HUES6 (cell line): ENCODE results near the gene C11orf54.

Experiments
- H3K27ac ChIP-seq: 2 replicates; pipeline ENCODE4 v1.7.0; 2013; ENCODE audit warnings: low read depth, mild to moderate bottlenecking, low read length, inconsistent platforms
- H3K27me3 ChIP-seq: 2 replicates; pipeline ENCODE4 v1.6.1; 2013; ENCODE audit warnings: low read length; ENCODE audit not compliant: control insufficient read depth, insufficient read depth
- H3K36me3 ChIP-seq: 2 replicates; pipeline ENCODE4 v1.6.1; 2013; ENCODE audit warnings: low read length; ENCODE audit not compliant: control insufficient read depth, insufficient read depth
- H3K4me1 ChIP-seq: 2 replicates; pipeline ENCODE4 v1.6.1; 2013; ENCODE audit warnings: low read length; ENCODE audit not compliant: control insufficient read depth, insufficient read depth
- H3K4me3 ChIP-seq: 2 replicates; pipeline ENCODE4 v1.5.1; 2013; ENCODE audit warnings: low read depth, low read length
- H3K9ac ChIP-seq: one replicate; pipeline ENCODE4 v1.6.1; 2013; ENCODE audit warnings: mild to moderate bottlenecking, low read length
- H3K9me3 ChIP-seq: 2 replicates; pipeline ENCODE4 v1.6.1; 2013; ENCODE audit warnings: low read depth, low read length; ENCODE audit not compliant: control insufficient read depth, insufficient read depth

C11orf54 gene

DNA sequence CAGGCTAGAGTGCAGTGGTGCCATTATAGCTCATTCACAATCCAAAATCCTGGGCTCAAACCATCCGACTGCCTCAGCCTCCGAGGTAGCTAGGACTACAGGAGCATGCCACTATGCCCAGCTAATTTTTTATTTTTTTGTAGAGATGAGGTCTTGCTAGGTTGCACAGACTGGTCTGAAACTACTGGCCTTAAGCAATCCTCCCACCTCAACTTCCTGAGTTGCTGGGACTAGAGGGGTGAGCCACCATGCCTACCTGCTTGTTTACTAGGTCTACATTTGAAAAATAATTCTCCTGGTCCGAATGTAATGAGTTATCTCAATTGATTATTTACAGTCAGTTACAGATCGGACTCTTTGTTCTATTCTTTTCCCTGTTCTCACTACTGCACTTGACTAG, 22.2 kb upstream of the C11orf54 start:
- no peaks in the 10 kb centered on the region for H3K9me3 ChIP-seq
- no peak overlapping the region for H3K9ac ChIP-seq
- H3K4me3 ChIP-seq = no peak overlapping the region
- peaks cover 68% of the 10 kb centered on the region for H3K36me3 ChIP-seq
- H3K27ac ChIP-seq = no peak overlapping the region
- peaks cover 9% of the 10 kb centered on the region; the same call in 1 of the 2 replicates for H3K4me1 ChIP-seq
- no peaks in the 10 kb centered on the region for H3K27me3 ChIP-seq

DNA sequence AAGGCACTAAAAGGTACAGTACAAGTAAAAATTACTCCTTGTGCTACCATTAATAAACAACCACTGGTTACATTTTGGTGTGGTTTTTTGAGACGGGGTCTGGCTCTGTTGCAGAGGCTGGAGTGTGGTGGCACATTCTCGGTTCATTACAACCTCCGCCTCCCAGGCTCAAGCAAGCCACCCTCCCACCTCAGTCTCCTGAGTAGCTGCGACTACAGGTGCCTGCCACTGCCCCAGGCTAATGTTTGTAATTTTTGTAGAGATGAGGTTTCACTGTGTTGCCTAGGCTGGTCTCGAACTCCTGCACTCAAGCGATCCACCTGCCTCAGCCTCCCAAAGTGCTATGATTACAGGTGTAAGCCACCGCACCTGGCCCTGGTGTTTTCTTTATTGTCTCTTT, 20.9 kb upstream of the C11orf54 start:
- Histone ChIP-seq H3K27me3 (no peaks in the 10 kb centered on the region), H3K36me3 (peaks cover 64% of the 10 kb centered on the region), H3K4me1 (peaks cover under 1% of the 10 kb centered on the region; the same call in 1 of the 2 replicates), H3K4me3 (no peak overlapping the region), H3K9me3 (no peaks in the 10 kb centered on the region), H3K27ac (no peak overlapping the region), H3K9ac (no peak overlapping the region)

DNA sequence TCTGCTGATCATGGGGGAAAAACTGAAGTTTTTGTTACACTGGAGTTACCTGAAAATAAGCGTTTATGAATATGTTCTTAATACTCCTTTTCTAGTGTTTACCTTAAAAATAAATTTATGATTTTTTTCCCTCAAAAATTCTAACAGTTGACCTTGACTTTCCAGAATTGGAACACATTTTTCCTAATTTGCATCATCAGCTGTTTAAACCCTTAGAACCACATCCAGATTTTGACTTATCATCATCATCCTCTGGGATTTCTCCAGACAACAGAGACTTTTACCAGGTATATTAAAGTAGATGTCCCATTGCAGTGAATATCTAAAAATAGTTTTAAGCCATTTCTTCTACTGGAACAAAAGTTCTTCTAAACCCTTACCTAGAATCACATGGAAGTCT, 17.4 kb upstream of the C11orf54 start:
- no peak overlapping the region for H3K27ac ChIP-seq
- no peaks in the 10 kb centered on the region for H3K9me3 ChIP-seq
- H3K4me1 ChIP-seq = no peaks in the 10 kb centered on the region
- no peak overlapping the region for H3K9ac ChIP-seq
- H3K36me3 ChIP-seq = peaks cover 72% of the 10 kb centered on the region
- H3K27me3 ChIP-seq = no peaks in the 10 kb centered on the region
- no peak overlapping the region for H3K4me3 ChIP-seq

DNA sequence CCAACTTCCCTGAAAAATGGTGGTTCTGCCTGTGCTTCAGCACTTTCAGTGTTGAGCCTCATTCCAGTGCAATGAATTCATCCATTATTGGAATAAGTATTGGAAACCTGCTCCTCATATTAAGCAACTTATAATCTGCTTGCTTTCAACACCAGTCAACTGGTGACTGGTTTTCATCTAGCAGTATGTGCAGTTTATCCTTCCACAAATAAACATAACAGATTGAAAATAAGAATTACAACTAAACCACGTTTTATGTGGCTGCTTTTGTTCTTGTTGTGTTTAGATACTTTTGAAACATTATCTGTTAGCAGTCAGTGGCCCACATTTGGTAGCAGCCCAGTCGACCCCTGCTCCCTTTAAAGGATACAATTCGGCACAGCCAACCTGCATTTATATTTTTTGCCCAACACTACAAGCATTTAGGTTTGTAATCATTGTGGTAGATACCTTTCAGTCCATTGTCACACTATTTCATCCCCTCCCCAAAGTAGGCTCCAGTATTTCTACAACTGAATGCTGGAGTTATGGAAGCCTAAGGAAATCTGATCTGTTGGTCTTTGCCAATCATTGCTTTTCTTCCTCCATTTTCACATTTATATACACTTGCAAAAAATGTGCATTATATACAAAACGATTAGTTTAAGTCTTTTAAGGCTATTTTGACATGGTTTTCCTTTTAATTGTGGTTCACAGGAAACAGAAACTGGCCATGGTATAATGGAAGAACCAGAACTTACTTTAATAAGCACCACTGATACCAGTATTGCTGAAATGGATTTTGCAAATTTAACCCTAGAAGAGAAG, 13.3 kb upstream of the C11orf54 start:
- no peak overlapping the region for H3K9ac ChIP-seq
- H3K4me1 ChIP-seq = no peaks in the 10 kb centered on the region
- H3K27ac ChIP-seq = no peak overlapping the region
- peaks cover 90% of the 10 kb centered on the region for H3K36me3 ChIP-seq
- no peaks in the 10 kb centered on the region for H3K9me3 ChIP-seq
- no peak overlapping the region for H3K4me3 ChIP-seq
- no peaks in the 10 kb centered on the region for H3K27me3 ChIP-seq

DNA sequence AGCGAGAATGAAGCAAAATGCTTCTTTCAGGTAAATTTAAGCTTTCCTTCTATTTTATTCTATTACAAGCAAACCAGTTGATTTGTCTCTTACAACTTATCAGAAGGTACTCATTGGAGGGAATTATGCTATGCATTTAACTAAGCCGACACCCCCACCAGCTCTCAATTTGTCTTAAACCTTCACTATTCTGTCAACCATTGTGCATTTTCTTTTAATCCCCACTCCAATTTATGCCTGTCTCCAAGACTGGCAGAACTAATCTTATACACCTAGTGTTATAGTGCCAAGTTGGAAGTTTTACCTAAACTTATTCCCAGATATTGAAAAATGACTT, 12.7 kb upstream of the C11orf54 start:
- no peaks in the 10 kb centered on the region for H3K4me1 ChIP-seq
- H3K27ac ChIP-seq = no peak overlapping the region
- peaks cover 91% of the 10 kb centered on the region for H3K36me3 ChIP-seq
- no peak overlapping the region for H3K9ac ChIP-seq
- H3K27me3 ChIP-seq = no peaks in the 10 kb centered on the region
- no peaks in the 10 kb centered on the region for H3K9me3 ChIP-seq
- H3K4me3 ChIP-seq = no peak overlapping the region

DNA sequence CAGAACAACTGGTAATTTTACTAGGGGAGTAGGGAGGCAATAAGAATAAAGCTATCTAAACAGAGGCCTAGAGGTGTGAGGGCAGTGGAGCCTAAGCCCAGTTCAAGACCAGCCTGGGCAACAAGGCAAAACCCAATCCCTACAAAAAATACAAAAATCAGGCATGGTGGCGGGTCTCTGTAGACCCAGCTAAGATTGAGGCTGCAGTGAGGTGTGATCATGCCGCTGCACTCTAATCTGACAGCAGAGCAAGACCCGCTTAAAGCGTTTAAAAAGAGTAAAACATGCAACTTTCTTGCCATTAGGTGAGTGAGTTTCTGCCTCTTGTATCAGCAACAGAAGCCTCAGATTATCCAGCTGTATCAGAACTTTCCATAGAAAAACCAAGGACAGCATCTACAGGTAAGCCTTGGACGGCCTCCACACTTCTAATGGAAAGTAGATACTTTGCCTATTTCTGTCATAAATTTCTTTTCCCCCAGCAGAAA, 12.3 kb upstream of the C11orf54 start:
- Histone ChIP-seq H3K4me3 (no peak overlapping the region), H3K36me3 (peaks cover 94% of the 10 kb centered on the region), H3K4me1 (no peaks in the 10 kb centered on the region), H3K9me3 (no peaks in the 10 kb centered on the region), H3K9ac (no peak overlapping the region), H3K27ac (no peak overlapping the region), H3K27me3 (no peaks in the 10 kb centered on the region)

DNA sequence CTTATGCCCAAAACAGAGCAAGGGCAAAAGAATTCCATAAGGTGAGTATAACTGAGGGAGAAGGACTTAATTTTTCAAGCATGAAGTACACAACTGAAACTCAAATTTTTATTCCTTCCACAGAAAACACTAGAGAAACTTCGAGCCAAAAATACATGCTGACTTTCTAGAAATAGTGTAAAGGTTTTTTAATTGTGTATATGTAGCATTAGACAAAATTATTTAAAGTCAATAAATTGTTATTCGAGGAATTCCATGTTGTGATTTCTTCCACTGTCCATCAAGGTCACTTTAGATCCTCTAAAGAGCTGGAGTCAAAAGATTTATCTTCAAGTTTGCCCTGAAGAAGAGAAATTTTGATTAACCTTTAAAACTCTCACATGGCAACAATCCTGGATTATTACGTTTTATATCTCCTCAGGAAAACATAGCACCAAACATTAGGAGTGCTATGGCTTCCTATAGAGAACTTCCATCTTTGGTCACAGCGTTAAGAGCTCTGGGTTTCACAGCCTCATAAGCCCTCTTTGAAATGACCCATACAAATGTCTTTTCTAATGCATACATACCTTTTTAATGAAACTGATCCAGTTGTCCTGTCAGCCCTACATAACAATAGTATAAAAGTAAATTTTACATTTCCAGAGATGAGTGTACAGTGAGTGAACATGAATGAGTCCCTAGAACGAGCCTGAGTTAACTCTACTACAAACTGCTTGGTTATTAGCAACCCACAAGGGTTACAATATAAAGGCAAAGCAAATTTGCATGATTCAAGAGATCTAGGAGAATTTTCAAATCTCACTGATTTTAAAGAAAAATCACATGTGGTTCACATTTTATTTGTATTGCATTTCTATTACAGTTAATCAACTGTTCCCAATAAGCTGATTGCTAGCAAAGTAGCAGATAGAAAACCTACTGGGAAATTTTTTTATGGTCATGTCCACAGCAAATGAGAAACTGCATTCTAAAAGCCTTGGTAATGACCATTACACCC, 11.1 kb upstream of the C11orf54 start:
- no peaks in the 10 kb centered on the region for H3K9me3 ChIP-seq
- H3K27ac ChIP-seq = no peak overlapping the region
- H3K9ac ChIP-seq = no peak overlapping the region
- peaks cover 98% of the 10 kb centered on the region for H3K36me3 ChIP-seq
- H3K27me3 ChIP-seq = no peaks in the 10 kb centered on the region
- H3K4me3 ChIP-seq = no peak overlapping the region
- no peaks in the 10 kb centered on the region for H3K4me1 ChIP-seq

DNA sequence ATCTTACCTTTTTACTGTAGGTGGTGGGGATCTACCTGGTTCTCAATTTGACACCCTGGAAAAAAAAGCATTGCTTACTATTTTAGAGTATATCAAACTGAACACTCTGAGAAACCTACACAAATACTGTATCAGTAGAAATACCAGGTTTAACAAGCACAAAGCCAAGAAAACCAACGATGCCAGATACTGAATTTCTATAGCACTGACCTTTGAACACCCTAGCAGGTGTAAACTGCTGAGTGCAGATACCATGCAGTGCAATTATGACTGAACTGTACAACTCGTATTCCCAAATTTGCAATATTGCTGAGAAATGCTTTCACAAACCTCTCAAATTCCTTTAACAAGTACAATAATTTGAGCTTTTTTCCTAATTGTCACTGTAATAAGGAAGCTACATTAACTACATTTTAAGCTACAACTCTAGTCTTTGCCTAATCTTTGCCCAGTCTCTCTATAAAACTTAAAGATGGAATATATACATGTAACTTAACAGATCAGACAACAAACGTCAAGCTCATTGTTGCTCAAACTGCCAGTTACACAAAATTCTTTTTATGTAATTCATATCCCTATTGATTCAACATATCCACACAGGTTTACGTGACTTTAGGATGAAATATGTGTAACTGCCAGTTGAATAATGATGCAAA, 9.1 kb upstream of the C11orf54 start:
- Histone ChIP-seq H3K4me3 (no peak overlapping the region), H3K9me3 (no peaks in the 10 kb centered on the region), H3K27ac (no peak overlapping the region), H3K36me3 (peaks cover 100% of the 10 kb centered on the region), H3K9ac (no peak overlapping the region), H3K27me3 (no peaks in the 10 kb centered on the region), H3K4me1 (no peaks in the 10 kb centered on the region)

DNA sequence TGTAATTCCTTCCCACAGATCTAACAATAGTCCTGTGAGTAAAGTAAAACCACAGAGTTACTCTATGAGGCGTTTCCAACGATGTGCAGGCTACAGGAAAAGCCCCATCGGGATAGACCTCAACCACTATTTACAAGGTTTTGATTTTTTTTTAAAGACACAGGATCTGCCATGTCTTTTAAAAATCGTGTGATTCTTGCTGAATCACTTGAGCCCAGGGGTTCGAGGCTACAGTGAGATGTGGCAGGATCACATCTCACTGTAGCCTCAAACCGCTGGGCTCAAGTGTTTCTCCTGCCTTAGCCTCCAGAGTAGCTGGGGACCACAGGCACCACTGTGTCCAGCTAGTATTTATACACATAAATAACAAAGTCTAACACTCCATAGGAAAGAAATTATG, 8.0 kb upstream of the C11orf54 start:
- Histone ChIP-seq H3K4me1 (peaks cover 3% of the 10 kb centered on the region; the same call in 1 of the 2 replicates), H3K27ac (no peak overlapping the region), H3K36me3 (peaks cover 100% of the 10 kb centered on the region), H3K4me3 (no peak overlapping the region), H3K9me3 (no peaks in the 10 kb centered on the region), H3K27me3 (no peaks in the 10 kb centered on the region), H3K9ac (no peak overlapping the region)

DNA sequence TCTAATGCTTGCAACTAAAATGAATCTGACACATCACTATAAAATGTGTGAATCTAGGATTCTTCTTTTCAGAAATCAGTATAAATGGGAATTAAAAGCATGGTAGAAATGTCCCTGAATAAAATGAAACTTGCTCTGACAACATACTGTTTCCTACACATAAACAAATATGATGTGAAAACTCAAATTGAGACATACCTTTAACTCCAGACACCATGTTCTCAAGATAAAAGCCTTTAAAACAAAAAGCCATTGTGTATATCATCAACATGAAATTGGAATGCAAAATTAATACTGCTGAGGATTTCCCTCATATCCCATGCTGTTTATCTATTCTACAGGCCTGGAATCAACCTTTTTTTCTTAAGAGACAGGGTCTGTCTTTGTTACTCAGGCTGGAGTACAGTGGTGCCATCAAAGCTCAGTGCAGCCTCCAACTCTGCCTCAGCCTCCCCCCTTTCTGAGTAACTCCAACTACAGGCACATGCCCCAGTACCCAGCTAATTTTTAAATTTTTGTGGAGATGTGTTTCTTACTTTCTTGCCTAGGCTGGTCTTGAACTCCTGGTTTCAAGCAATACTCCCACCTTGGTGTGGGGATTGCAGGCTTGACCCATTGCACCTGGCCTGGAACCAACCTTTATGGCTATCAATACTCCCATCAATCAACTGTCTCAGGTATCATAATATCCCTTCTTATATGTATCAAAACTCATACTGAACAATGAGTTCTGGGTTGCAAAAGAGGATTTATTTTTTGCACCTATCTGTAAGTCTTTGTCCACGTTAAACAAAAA, 6.8 kb upstream of the C11orf54 start:
- Histone ChIP-seq H3K9me3 (no peaks in the 10 kb centered on the region), H3K36me3 (peaks cover 100% of the 10 kb centered on the region), H3K27me3 (no peaks in the 10 kb centered on the region), H3K4me3 (no peak overlapping the region), H3K4me1 (peaks cover 10% of the 10 kb centered on the region; the same call in 1 of the 2 replicates), H3K27ac (no peak overlapping the region), H3K9ac (no peak overlapping the region)
